Right lobe of liver (tissue), 4 donors: Measurements from ENCODE around the gene ANKRD18B.

Source experiments
- CTCF ChIP-seq, 4 donors: fragments of 200-600 bp in 3 of 4; fragments of 450-650 bp in 1 of 4; IDR thresholded peaks; one replicate each; pipeline versions ENCODE4 v1.5.1 to v1.8.0; 2016 to 2022; ENCODE audit warnings: antibody characterized with exemption in 4 of 4, mild to moderate bottlenecking in 2 of 4
- POLR2A ChIP-seq: fragments of 450-650 bp; IDR thresholded peaks from one replicate; pipeline ENCODE4 v1.6.1; 2017; ENCODE audit warnings: antibody characterized with exemption, mild to moderate bottlenecking
- donor health status: DM: no; HTN: no; CAD: no.
- donor health status: DM: no; HTN: no; CAD: no.
- donor health status: DM: no; HTN: yes; CAD: no.

- no peak for TF ChIP-seq CTCF (IDR thresholded peaks at IDR 0.05)
- no peak for TF ChIP-seq POLR2A
Measured at GRCh38 chr9:33611358-33611757, 87.3 kb downstream of the ANKRD18B start.
